IMR-90 (cell line): ENCODE measurements around the gene VSIG4. TPM values are rescaled to one million over a fixed set of nuclear protein-coding genes. Genes with fewer than 3 reads are reported as not detected.

ENCODE experiments used
- ATAC-seq: fragments of 200-7000 bp; cut with Tn5 transposase; 2 replicates; pipeline ENCODE4 v1.9.1; 2020; ENCODE audit warnings: low read depth, mild to moderate bottlenecking, moderate library complexity
- BruUV-seq: library from RNA; stranded (reverse); fragments of 400-500 nt; replicated peaks from 2 replicates; lab custom pipeline; 2021; lab: Mats Ljungman, UMichigan
- CTCF ChIA-PET: fragments of 300-600 bp; formaldehyde crosslinking; extraction: SDS; loops from one replicate; lab custom pipeline; 2021; ENCODE audit warnings: antibody characterized with exemption; lab: Yijun Ruan, JAX
- POLR2A ChIA-PET: fragments of 300-600 bp; sonication (Branson Sonifier 250); formaldehyde crosslinking; loops from one replicate; lab custom pipeline; 2022; ENCODE audit warnings: antibody characterized with exemption; ENCODE audit not compliant: unreplicated experiment; lab: Charles Lee
- DNase-seq: peaks from one replicate; pipeline ENCODE4 v3.0.0; 2013
- H2AFZ ChIP-seq: replicated peaks from 2 replicates; pipeline ENCODE3; 2013; ENCODE audit warnings: low read length, mild to moderate bottlenecking; ENCODE audit not compliant: poor library complexity
- H2AK5ac ChIP-seq: 2 replicates; pipeline ENCODE4 v1.6.1; 2013; ENCODE audit warnings: low read depth, low read length, inconsistent platforms
- H2AK9ac ChIP-seq: replicated peaks from 2 replicates; pipeline ENCODE3; 2013; ENCODE audit warnings: mild to moderate bottlenecking, low read depth, low read length, moderate library complexity; ENCODE audit not compliant: poor library complexity
- H2BK120ac ChIP-seq: 2 replicates; pipeline ENCODE4 v1.6.1; 2013; ENCODE audit warnings: low read depth, low read length, inconsistent platforms
- H2BK15ac ChIP-seq: 3 replicates; pipeline ENCODE4 v1.6.1; 2013; ENCODE audit warnings: low read depth, low read length, inconsistent platforms
- H2BK20ac ChIP-seq: 2 replicates; pipeline ENCODE4 v1.6.1; 2013; ENCODE audit warnings: low read depth, mild to moderate bottlenecking, inconsistent platforms, low read length, moderate library complexity
- H2BK5ac ChIP-seq: 2 replicates; pipeline ENCODE4 v1.6.1; 2013; ENCODE audit warnings: mild to moderate bottlenecking, low read depth, low read length, inconsistent platforms; ENCODE audit not compliant: poor library complexity, severe bottlenecking
- H3K14ac ChIP-seq: replicated peaks from 2 replicates; pipeline ENCODE4 v1.6.1; 2013; ENCODE audit warnings: low read depth, low read length, inconsistent platforms
- H3K18ac ChIP-seq: 2 replicates; pipeline ENCODE4 v1.6.1; 2013; ENCODE audit warnings: low read depth, low read length, control low read depth
- H3K23ac ChIP-seq: 2 replicates; pipeline ENCODE4 v1.6.1; 2013; ENCODE audit warnings: low read depth, low read length, inconsistent platforms
- H3K27ac ChIP-seq: 2 replicates; pipeline ENCODE4 v1.5.1; 2013; ENCODE audit warnings: mild to moderate bottlenecking, control low read depth, low read length; ENCODE audit not compliant: insufficient read depth
- H3K27me3 ChIP-seq: 2 replicates; pipeline ENCODE4 v1.6.1; 2013; ENCODE audit warnings: low read length; ENCODE audit not compliant: control insufficient read depth, insufficient read depth
- H3K36me3 ChIP-seq: 2 replicates; pipeline ENCODE4 v1.6.1; 2013; ENCODE audit warnings: low read length, mixed read lengths; ENCODE audit not compliant: control insufficient read depth, insufficient read depth
- H3K4ac ChIP-seq: 2 replicates; pipeline ENCODE4 v1.6.1; 2013; ENCODE audit warnings: low read depth, low read length, inconsistent platforms
- H3K4me1 ChIP-seq: 2 replicates; pipeline ENCODE4 v1.6.1; 2013; ENCODE audit warnings: low read length, mixed read lengths; ENCODE audit not compliant: control insufficient read depth, insufficient read depth
- H3K4me2 ChIP-seq: 2 replicates; pipeline ENCODE4 v1.6.1; 2013; ENCODE audit warnings: low read depth, mild to moderate bottlenecking, control low read depth, low read length, moderate library complexity
- H3K4me3 ChIP-seq: 2 replicates; pipeline ENCODE4 v1.5.1; 2013; ENCODE audit warnings: low read depth, mild to moderate bottlenecking, control low read depth, low read length, moderate library complexity; ENCODE audit not compliant: insufficient read depth
- H3K56ac ChIP-seq: 2 replicates; pipeline ENCODE4 v1.6.1; 2013; ENCODE audit warnings: low read length, inconsistent platforms; ENCODE audit not compliant: insufficient read depth; ENCODE audit errors: extremely low read depth
- H3K79me1 ChIP-seq, 2 experiments: 2 replicates each; pipeline ENCODE4 v1.6.1; 2013; ENCODE audit warnings: low read length in 2 of 2, inconsistent platforms in 1 of 2, low read depth in 1 of 2
- H3K9ac ChIP-seq: 2 replicates; pipeline ENCODE4 v1.6.1; 2013; ENCODE audit warnings: low read depth, low read length, control low read depth
- H3K9me1 ChIP-seq: 2 replicates; pipeline ENCODE4 v1.6.1; 2013; ENCODE audit warnings: low read length, inconsistent platforms; ENCODE audit not compliant: insufficient read depth
- H3K9me3 ChIP-seq: 2 replicates; pipeline ENCODE4 v1.6.1; 2013; ENCODE audit warnings: low read length; ENCODE audit not compliant: control insufficient read depth, insufficient read depth
- H4K20me1 ChIP-seq: 2 replicates; pipeline ENCODE4 v1.6.1; 2013; ENCODE audit warnings: low read length, inconsistent platforms; ENCODE audit not compliant: insufficient read depth
- H4K5ac ChIP-seq: 2 replicates; pipeline ENCODE4 v1.6.1; 2013; ENCODE audit warnings: mild to moderate bottlenecking, low read depth, low read length, control low read depth
- H4K8ac ChIP-seq, 2 experiments: 2 replicates each; pipeline ENCODE4 v1.6.1; 2013; ENCODE audit warnings: low read depth in 2 of 2, low read length in 2 of 2, control low read depth in 1 of 2, inconsistent platforms in 1 of 2
- H4K91ac ChIP-seq: 2 replicates; pipeline ENCODE4 v1.6.1; 2013; ENCODE audit warnings: low read depth, low read length, inconsistent platforms; ENCODE audit not compliant: insufficient read depth
- BHLHE40 ChIP-seq: fragments of 150-350 bp; IDR thresholded peaks from 2 replicates; pipeline ENCODE4 v1.6.1; 2016; ENCODE audit warnings: mild to moderate bottlenecking, low read depth, low read length
- CEBPB ChIP-seq: IDR thresholded peaks from 2 replicates; pipeline ENCODE4 v1.6.1; 2012; ENCODE audit warnings: low read depth, low read length, improper control_type of control experiment
- CHD1 ChIP-seq: IDR thresholded peaks from 2 replicates; pipeline ENCODE4 v1.6.1; 2012; ENCODE audit warnings: low read depth, low read length, improper control_type of control experiment
- CTCF ChIP-seq: conservative IDR thresholded peaks from 2 replicates; pipeline ENCODE4 v1.5.1; 2012; ENCODE audit warnings: mild to moderate bottlenecking, low read depth, low read length, improper control_type of control experiment
- FOS ChIP-seq: fragments of 150-350 bp; IDR thresholded peaks from 2 replicates; pipeline ENCODE4 v1.6.1; 2016; ENCODE audit warnings: low read depth, low read length
- MAFK ChIP-seq: IDR thresholded peaks from 2 replicates; pipeline ENCODE4 v1.6.1; 2012; ENCODE audit warnings: low read depth, low read length, improper control_type of control experiment
- MAZ ChIP-seq: IDR thresholded peaks from 2 replicates; pipeline ENCODE4 v1.6.1; 2012; ENCODE audit warnings: low read depth, mild to moderate bottlenecking, low read length, improper control_type of control experiment, moderate library complexity, borderline replicate concordance
- MXI1 ChIP-seq: IDR thresholded peaks from 2 replicates; pipeline ENCODE4 v1.6.1; 2012; ENCODE audit warnings: low read depth, mild to moderate bottlenecking, low read length, moderate library complexity, borderline replicate concordance
- POLR2A ChIP-seq: IDR thresholded peaks from 2 replicates; pipeline ENCODE4 v1.6.1; 2012; ENCODE audit warnings: mild to moderate bottlenecking, low read depth, low read length
- RAD21 ChIP-seq: IDR thresholded peaks from 2 replicates; pipeline ENCODE4 v1.6.1; 2012; ENCODE audit warnings: low read length, improper control_type of control experiment
- RCOR1 ChIP-seq: IDR thresholded peaks from 2 replicates; pipeline ENCODE4 v1.6.1; 2012; ENCODE audit warnings: mild to moderate bottlenecking, low read length, improper control_type of control experiment; ENCODE audit not compliant: insufficient replicate concordance
- SMC3 ChIP-seq: fragments of 150-350 bp; IDR thresholded peaks from 2 replicates; pipeline ENCODE4 v1.6.1; 2016; ENCODE audit warnings: low read depth, mild to moderate bottlenecking, antibody characterized with exemption, low read length, moderate library complexity
- USF2 ChIP-seq: fragments of 150-350 bp; IDR thresholded peaks from 2 replicates; pipeline ENCODE4 v1.6.1; 2017; ENCODE audit warnings: mild to moderate bottlenecking, antibody characterized with exemption, low read length, low read depth
- WGBS, 2 experiments: methylation state at CpG; one replicate each; pipeline versions ENCODE4 v1.1.5 to v1.1.7; 2013; ENCODE audit warnings: missing lambda C conversion rate in 2 of 2; ENCODE audit not compliant: insufficient read length in 1 of 2; ENCODE audit errors: extremely low coverage in 2 of 2; 5-methylcytosine and 5-hydroxymethylcytosine counted together
- dilution Hi-C: fragments of 300-500 bp; cut with HindIII; formaldehyde crosslinking; loops from one replicate; pipeline ENCODE4 v1.14.3; 2018; ENCODE audit warnings: low sequenced_read_pairs; ENCODE audit not compliant: unreplicated experiment
- in situ Hi-C: fragments of 300-500 bp; cut with MboI; formaldehyde crosslinking; loops from 3 replicates; pipeline ENCODE4 v1.14.3; 2019; ENCODE audit warnings: low sequenced_read_pairs, inconsistent platforms, mixed read lengths
- intact Hi-C: fragments of 100-400 bp; cut with micrococcal nuclease; formaldehyde crosslinking; loops from 2 replicates; pipeline ENCODE4 v1.10.0; 2022
- polyA plus RNA-seq, 3 experiments: library from polyadenylated mRNA; depleted of rRNA; stranded (reverse); fragments of >200 nt; gene quantifications; 2 replicates each; pipeline ENCODE4 v1.2.3, GENCODE V29; 2012; ENCODE audit warnings: low replicate concordance in 1 of 3
- total RNA-seq: library from RNA; depleted of rRNA; stranded (reverse); fragments of >200 nt; gene quantifications from 2 replicates; pipeline ENCODE4 v1.2.3, GENCODE V29; 2012

VSIG4 gene
- total and polyA plus RNA-seq, 2 of the 4 experiments (the other 2 are of a cell fraction), result not detected

- Histone ChIP-seq H3K18ac (no peak overlapping the region), H4K20me1 (no peaks in the 10 kb centered on the region), H4K8ac (no peak overlapping the region), H3K27ac (no peak overlapping the region), H2AK5ac (no peak overlapping the region), H3K4me1 (no peaks in the 10 kb centered on the region), H2BK5ac (no peak overlapping the region), H3K79me1 (no peaks in the 10 kb centered on the region), H4K91ac (no peak overlapping the region), H3K27me3 (peaks cover 4% of the 10 kb centered on the region), H4K5ac (no peak overlapping the region), H3K9ac (no peak overlapping the region), H3K4ac (no peak overlapping the region), H2AK9ac (no peak overlapping the region), H3K14ac (no peak overlapping the region), H3K23ac (no peak overlapping the region), H3K4me2 (no peak overlapping the region), H3K56ac (no peak overlapping the region), H2AFZ (no peak overlapping the region), H3K36me3 (no peaks in the 10 kb centered on the region), H2BK20ac (no peak overlapping the region), H3K4me3 (no peak overlapping the region), H2BK120ac (no peak overlapping the region), H3K9me1 (no peaks in the 10 kb centered on the region), H3K9me3 (no peaks in the 10 kb centered on the region), H2BK15ac (no peak overlapping the region)
- POLR2A ChIA-PET, result no interaction called here
- no CpG with 5 or more reads among the region's 3 CpGs for WGBS, 2 experiments
- intact Hi-C loops (no loop called here), in situ Hi-C loops (loop anchor here (5.0 kb wide), 1 partner anchor 413 kb away; no protein-coding TSS in a partner anchor), dilution Hi-C loops (no loop called here)
- CTCF ChIA-PET, result no interaction called here
- BruUV-seq, result no TSS peak
- no peak for TF ChIP-seq CHD1
- TF ChIP-seq SMC3, result no peak
- TF ChIP-seq CTCF, result no peak
- TF ChIP-seq MXI1, result no peak
- no peak for TF ChIP-seq MAZ
- TF ChIP-seq USF2, result no peak
- no peak for TF ChIP-seq RCOR1
- no peak for TF ChIP-seq RAD21
- no peak for TF ChIP-seq FOS
- no peak for TF ChIP-seq BHLHE40
- no peak for TF ChIP-seq CEBPB
- no peak for TF ChIP-seq POLR2A
- TF ChIP-seq MAFK, result no peak
- no peak for DNase-seq
- ATAC-seq, result no peak
These were observed 45.1 kb downstream of the VSIG4 start for GRCh38 chrX:65994519-65995506.
